Measurements from ENCODE around the gene ATF7IP2. TPM values are rescaled to one million over a fixed set of nuclear protein-coding genes. Genes with fewer than 3 reads are reported as not detected.

Gene ATF7IP2
- total RNA-seq, 1 experiment from 2014 or later, result 22.8 TPM

DNA sequence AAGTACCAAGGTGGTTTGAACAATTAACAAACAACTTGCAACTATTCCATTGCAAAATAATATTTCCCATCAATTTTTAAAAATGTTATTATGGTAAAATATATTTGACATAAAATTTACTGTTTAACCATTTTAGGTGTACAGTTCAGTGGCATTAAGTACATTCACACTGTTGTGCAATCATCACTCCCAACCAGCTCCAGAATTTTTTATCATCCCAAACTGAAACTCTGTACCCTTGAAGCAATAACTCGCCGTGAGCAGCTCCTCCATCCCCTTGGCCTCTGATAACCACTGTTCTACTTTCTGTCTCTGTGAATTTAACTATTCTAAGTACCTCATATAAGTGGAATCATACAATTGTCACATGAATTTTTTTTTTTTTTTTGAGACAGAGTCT is 33.6 kb upstream of the ATF7IP2 start:
- Mint-ChIP-seq H3K27me3 (ENCODE audit: low read depth) (0 out of 2 replicates have a peak, but pooled peaks cover 2% of the 10 kb centered on the region), H3K27ac (no peak overlapping the region), H3K4me3 (no peak overlapping the region), H3K36me3 (no peaks in the 10 kb centered on the region), H3K9me3 (peaks cover 7% of the 10 kb centered on the region; the same call in 1 of the 2 replicates), H3K4me1 (no peaks in the 10 kb centered on the region)
- POLR2A ChIA-PET, result no interaction called here
- DNase-seq (ENCODE audit: low spot score), result no peak
- CTCF ChIA-PET, result interaction anchor here (0.7 kb wide), 1 partner anchor 98 kb away, joined by 3 read pairs; no protein-coding TSS in a partner anchor
- no peak for ATAC-seq
- TF ChIP-seq NR2C2 (CRISPR knock-in tag; IDR thresholded peaks at IDR 0.05), result no peak
- no peak for TF ChIP-seq OVOL2 (CRISPR knock-in tag; IDR thresholded peaks at IDR 0.05; ENCODE audit: borderline replicate concordance)
- TF ChIP-seq JUN (CRISPR knock-in tag; IDR thresholded peaks at IDR 0.05), result no peak
- TF ChIP-seq AR (CRISPR knock-in tag; IDR thresholded peaks at IDR 0.05), result no peak
- no peak for TF ChIP-seq EMX1 (CRISPR knock-in tag; IDR thresholded peaks at IDR 0.05)
- TF ChIP-seq TP53 (CRISPR knock-in tag; IDR thresholded peaks at IDR 0.05), result no peak
- no peak for TF ChIP-seq GRHL2 (CRISPR knock-in tag; IDR thresholded peaks at IDR 0.05; ENCODE audit: insufficient replicate concordance, severe bottlenecking)
- TF ChIP-seq MLX (CRISPR knock-in tag; IDR thresholded peaks at IDR 0.05), result no peak
- no peak for TF ChIP-seq ETV6 (CRISPR knock-in tag; IDR thresholded peaks at IDR 0.05)
- no peak for TF ChIP-seq GABPB1 (CRISPR knock-in tag; IDR thresholded peaks at IDR 0.05)
- TF ChIP-seq FOXP1 (CRISPR knock-in tag; IDR thresholded peaks at IDR 0.05; ENCODE audit: borderline replicate concordance), result no peak
- no peak for TF ChIP-seq NR1H2 (CRISPR knock-in tag; IDR thresholded peaks at IDR 0.05)
- no peak for TF ChIP-seq SP1 (CRISPR knock-in tag; conservative IDR thresholded peaks at IDR 0.05)
- no peak for TF ChIP-seq FOXJ3 (CRISPR knock-in tag; IDR thresholded peaks at IDR 0.05; ENCODE audit: borderline replicate concordance)

GRCh38 chr16:10355589-10355988 is 30.3 kb upstream of the ATF7IP2 start:
- H3K9me3 Mint-ChIP-seq, result peaks cover 7% of the 10 kb centered on the region; the same call in 1 of the 2 replicates

GRCh38 chr16:10356870-10357842 is 28.7 kb upstream of the ATF7IP2 start:
- DNase-seq (ENCODE audit: low spot score) (no peak), ATAC-seq (no peak)
- no peak overlapping the region for H3K27ac Mint-ChIP-seq
- peaks cover 7% of the 10 kb centered on the region; the same call in 1 of the 2 replicates for H3K9me3 Mint-ChIP-seq
- H3K27me3 Mint-ChIP-seq (ENCODE audit: low read depth), result 0 out of 2 replicates have a peak, but pooled peaks cover 2% of the 10 kb centered on the region
- no peak overlapping the region for H3K4me3 Mint-ChIP-seq
- no peaks in the 10 kb centered on the region for H3K36me3 Mint-ChIP-seq
- no peaks in the 10 kb centered on the region for H3K4me1 Mint-ChIP-seq
- ChIA-PET POLR2A (no interaction called here), CTCF (no interaction called here)
- TF ChIP-seq CREM (CRISPR knock-in tag; IDR thresholded peaks at IDR 0.05) (no peak), TP53 (CRISPR knock-in tag; IDR thresholded peaks at IDR 0.05) (no peak), RELA (CRISPR knock-in tag; IDR thresholded peaks at IDR 0.05; ENCODE audit: borderline replicate concordance) (no peak), FOXK1 (CRISPR knock-in tag; IDR thresholded peaks at IDR 0.05) (no peak), ZBTB21 (CRISPR knock-in tag; IDR thresholded peaks at IDR 0.05; ENCODE audit: borderline replicate concordance) (no peak), PRRX2 (CRISPR knock-in tag; IDR thresholded peaks at IDR 0.05) (no peak), CBFB (CRISPR knock-in tag; IDR thresholded peaks at IDR 0.05; ENCODE audit: low read depth) (no peak), ZNF512 (CRISPR knock-in tag; IDR thresholded peaks at IDR 0.05; ENCODE audit: borderline replicate concordance) (no peak), ZNF317 (CRISPR knock-in tag; IDR thresholded peaks at IDR 0.05; ENCODE audit: borderline replicate concordance, low read depth) (no peak), ZNF138 (CRISPR knock-in tag; conservative IDR thresholded peaks at IDR 0.05) (no peak)
- TF ChIP-seq, protein P1, sequence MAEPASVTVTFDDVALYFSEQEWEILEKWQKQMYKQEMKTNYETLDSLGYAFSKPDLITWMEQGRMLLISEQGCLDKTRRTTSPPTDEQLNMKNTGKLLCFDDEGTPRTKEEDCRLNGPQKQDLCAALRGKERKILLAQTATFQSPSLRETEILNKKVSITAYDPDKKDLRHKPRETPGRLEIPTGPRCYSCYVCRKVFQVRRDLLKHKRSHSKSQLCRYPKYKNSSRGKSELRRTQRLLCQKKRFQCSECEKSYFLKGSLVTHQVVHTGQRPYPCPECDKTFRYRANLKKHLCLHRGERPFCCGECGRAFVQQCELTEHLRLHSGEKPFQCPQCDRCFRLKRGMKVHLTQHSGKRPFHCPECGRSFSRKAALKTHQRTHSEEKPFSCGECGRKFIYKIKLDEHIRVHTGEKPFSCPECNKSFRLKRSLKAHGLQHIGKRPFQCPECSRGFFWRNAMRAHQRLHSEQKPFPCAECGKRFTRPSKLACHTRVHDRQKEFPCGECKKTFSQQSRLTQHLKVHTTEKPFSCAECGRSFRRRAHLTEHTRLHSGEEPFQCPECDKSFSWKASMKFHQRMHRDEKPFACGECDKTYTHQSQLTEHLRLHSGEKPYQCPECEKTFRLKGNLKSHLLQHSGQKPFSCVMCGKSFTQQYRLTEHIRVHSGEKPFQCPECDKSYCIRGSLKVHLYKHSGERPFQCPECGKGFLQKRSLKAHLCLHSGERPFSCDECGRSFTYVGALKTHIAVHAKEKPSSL (CRISPR knock-in tag; conservative IDR thresholded peaks at IDR 0.05), result no peak

More at GRCh38 chr16:10355589-10355988, 30.3 kb upstream of the ATF7IP2 start:
- no peak overlapping the region for H3K4me3 Mint-ChIP-seq
- ChIA-PET CTCF (no interaction called here), POLR2A (no interaction called here)
- ATAC-seq (no peak), DNase-seq (ENCODE audit: low spot score) (no peak)
- no peak for TF ChIP-seq ZNF121 (CRISPR knock-in tag; IDR thresholded peaks at IDR 0.05)
- H3K27me3 Mint-ChIP-seq (ENCODE audit: low read depth), result 0 out of 2 replicates have a peak, but pooled peaks cover 2% of the 10 kb centered on the region
- H3K27ac Mint-ChIP-seq, result no peak overlapping the region
- no peaks in the 10 kb centered on the region for H3K36me3 Mint-ChIP-seq
- H3K4me1 Mint-ChIP-seq, result no peaks in the 10 kb centered on the region
